GM12892 (cell line): Measurements from ENCODE around the gene ACTG1.

Source experiments
- POLR2A ChIP-seq: IDR thresholded peaks from 2 replicates; pipeline ENCODE4 v1.6.1; 2011; ENCODE audit warnings: low read depth, low read length, control low read depth
- POLR2AphosphoS5 ChIP-seq: IDR thresholded peaks from 2 replicates; pipeline ENCODE4 v1.6.1; 2011; ENCODE audit warnings: low read depth, low read length, control low read depth

DNA sequence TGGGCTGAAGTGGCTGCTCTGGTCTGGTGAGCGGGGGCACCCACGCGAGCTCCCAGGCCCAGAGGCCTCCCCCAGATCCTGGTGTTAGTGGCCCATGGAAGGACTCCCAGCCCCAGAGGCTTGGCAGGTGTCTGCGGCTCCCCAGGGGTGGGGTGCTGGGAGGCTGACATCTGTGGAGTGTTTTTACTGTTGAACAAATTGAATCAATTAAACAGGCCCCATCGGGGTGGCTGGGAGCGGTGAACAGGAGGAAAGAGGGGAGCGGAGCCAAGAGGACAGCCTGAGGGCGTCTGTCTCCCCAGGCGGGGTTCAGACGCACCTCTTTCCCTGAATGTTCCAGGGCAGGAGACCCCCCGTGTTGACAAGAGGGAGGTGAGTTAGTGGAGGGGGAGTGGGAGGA lies 29.9 kb downstream of the ACTG1 start:
- TF ChIP-seq POLR2A (no peak), POLR2AphosphoS5 (no peak)
